Type B pancreatic cell (in vitro differentiated cells): Measurements from ENCODE around the gene NOX5. TPM values are rescaled to one million over a fixed set of nuclear protein-coding genes. Genes with fewer than 3 reads are reported as not detected.

Experiments
- DNase-seq: peaks from one replicate; pipeline ENCODE4 v3.0.0; 2021; ENCODE audit warnings: mixed read lengths; ENCODE audit not compliant: unreplicated experiment; ENCODE audit errors: extremely low spot score
- H3K27ac Mint-ChIP-seq: 2 replicates; pipeline ENCODE4 v1.8.0; 2021; ENCODE audit warnings: mild to moderate bottlenecking, mixed read lengths
- H3K27me3 Mint-ChIP-seq: 2 replicates; pipeline ENCODE4 v1.8.0; 2021; ENCODE audit warnings: mixed read lengths
- H3K36me3 Mint-ChIP-seq: 2 replicates; pipeline ENCODE4 v1.8.0; 2021; ENCODE audit warnings: mixed read lengths
- H3K4me1 Mint-ChIP-seq: one replicate; pipeline ENCODE4 v1.8.0; 2021; ENCODE audit warnings: mixed read lengths; ENCODE audit not compliant: unreplicated experiment
- H3K4me3 Mint-ChIP-seq: 2 replicates; pipeline ENCODE4 v1.8.0; 2021; ENCODE audit warnings: mild to moderate bottlenecking, mixed read lengths
- H3K9me3 Mint-ChIP-seq: 2 replicates; pipeline ENCODE4 v1.8.0; 2021; ENCODE audit warnings: mixed read lengths
- total RNA-seq: library from RNA; stranded (reverse); gene quantifications from 2 replicates; pipeline ENCODE4 v1.2.1, GENCODE V29; 2021; ENCODE audit warnings: low replicate concordance
- TF ChIP-seq, protein P1 (sequence below): fragments of 200-600 bp; sonication (generic); conservative IDR thresholded peaks from 2 replicates; pipeline ENCODE4 v1.5.0; 2021; ENCODE audit warnings: antibody characterized with exemption, mild to moderate bottlenecking

The NOX5 gene
- total RNA-seq, 1 donor from 2014 or later: not detected

DNA sequence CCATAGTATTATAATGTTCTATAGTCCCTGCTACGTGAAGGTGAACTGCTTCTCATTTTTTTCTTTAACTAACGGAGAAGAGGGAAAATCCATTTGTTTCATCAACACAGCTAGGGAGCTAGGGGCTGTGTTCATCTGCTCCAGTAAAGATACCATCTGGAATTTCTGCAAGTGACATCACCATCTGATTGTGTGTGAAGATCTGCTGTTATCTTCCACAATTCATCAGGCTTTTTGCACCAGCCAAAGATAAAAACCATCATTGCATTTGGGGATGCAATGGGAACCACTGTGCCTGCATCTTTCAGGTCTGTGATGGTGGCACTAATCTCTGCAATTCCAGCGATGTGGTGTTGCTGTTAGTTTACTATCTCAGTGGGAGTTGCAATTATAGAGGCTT lies 35.5 kb upstream of the NOX5 start:
- peaks cover 3% of the 10 kb centered on the region for H3K4me1 Mint-ChIP-seq
- DNase-seq: no peak
- no peaks in the 10 kb centered on the region for H3K36me3 Mint-ChIP-seq
- peaks cover 4% of the 10 kb centered on the region for H3K27me3 Mint-ChIP-seq
- peaks cover 5% of the 10 kb centered on the region for H3K9me3 Mint-ChIP-seq
- no peak overlapping the region for H3K4me3 Mint-ChIP-seq
- no peak overlapping the region for H3K27ac Mint-ChIP-seq
- TF ChIP-seq, protein P1, sequence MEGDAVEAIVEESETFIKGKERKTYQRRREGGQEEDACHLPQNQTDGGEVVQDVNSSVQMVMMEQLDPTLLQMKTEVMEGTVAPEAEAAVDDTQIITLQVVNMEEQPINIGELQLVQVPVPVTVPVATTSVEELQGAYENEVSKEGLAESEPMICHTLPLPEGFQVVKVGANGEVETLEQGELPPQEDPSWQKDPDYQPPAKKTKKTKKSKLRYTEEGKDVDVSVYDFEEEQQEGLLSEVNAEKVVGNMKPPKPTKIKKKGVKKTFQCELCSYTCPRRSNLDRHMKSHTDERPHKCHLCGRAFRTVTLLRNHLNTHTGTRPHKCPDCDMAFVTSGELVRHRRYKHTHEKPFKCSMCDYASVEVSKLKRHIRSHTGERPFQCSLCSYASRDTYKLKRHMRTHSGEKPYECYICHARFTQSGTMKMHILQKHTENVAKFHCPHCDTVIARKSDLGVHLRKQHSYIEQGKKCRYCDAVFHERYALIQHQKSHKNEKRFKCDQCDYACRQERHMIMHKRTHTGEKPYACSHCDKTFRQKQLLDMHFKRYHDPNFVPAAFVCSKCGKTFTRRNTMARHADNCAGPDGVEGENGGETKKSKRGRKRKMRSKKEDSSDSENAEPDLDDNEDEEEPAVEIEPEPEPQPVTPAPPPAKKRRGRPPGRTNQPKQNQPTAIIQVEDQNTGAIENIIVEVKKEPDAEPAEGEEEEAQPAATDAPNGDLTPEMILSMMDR: no peak

DNA sequence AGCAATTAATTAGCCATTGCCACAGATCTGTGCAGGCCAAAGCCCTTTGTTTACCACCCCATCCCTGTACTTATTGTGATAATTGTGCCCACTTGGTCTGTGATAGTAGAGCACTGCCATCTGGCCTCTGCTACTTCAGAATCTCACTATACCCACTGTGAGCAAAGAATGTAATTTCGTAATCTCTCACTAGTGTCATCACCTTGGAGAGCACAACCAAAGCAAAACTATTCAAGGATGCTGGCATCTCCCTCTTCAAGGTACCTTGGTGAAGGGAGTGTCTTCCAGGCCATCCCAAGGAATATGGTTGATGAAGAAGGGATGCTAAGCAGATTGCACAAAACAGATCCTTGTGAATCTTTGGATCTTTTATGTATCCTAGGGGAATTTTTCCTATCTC lies 34.7 kb upstream of the NOX5 start:
- no peak overlapping the region for H3K4me3 Mint-ChIP-seq
- peaks cover 5% of the 10 kb centered on the region for H3K9me3 Mint-ChIP-seq
- DNase-seq: no peak
- H3K4me1 Mint-ChIP-seq: peaks cover 11% of the 10 kb centered on the region
- peaks cover 4% of the 10 kb centered on the region for H3K27me3 Mint-ChIP-seq
- H3K27ac Mint-ChIP-seq: no peak overlapping the region
- TF ChIP-seq, protein P1: no peak
- H3K36me3 Mint-ChIP-seq: no peaks in the 10 kb centered on the region

DNA sequence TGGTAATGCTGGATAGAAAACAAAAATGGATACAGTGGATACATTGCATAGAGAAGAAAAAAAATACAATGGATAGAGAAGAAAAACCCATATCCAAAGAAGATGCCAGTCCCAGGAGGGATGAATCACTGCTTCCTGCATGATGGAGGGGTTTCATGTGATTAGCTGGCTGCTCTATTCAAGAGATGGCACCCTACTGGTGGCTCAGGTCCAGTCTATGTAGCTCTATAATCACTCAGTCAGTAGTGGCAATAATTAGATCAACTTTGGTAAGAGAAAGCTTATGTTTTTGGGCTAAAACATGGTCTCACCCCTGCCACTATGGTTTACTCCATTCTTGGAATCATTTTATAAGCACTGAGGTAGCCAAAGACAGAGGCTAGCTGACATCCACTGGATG lies 33.7 kb upstream of the NOX5 start:
- Mint-ChIP-seq H3K9me3 (peaks cover 5% of the 10 kb centered on the region), H3K27ac (no peak overlapping the region), H3K36me3 (no peaks in the 10 kb centered on the region), H3K4me1 (peaks cover 11% of the 10 kb centered on the region), H3K27me3 (peaks cover 4% of the 10 kb centered on the region), H3K4me3 (no peak overlapping the region)
- no peak for DNase-seq
- TF ChIP-seq, protein P1: no peak

DNA sequence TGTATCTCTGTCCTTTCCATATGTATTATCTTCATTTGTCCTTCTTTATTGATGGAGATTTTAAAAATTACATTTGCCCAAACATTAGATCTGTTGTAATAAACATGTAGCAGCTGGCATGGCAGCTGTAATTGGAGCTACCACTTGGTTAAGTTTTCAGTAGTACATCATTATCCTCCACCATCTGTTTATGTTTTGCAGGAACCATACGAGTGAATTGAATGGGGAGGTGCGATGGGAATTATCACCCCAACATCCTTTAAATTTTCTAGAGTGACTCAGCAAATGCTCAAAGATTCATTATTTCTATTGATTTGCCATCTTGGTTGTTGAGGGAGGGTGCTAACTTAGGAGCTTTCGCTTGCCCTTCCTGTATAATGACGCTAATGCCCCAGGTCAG lies 32.6 kb upstream of the NOX5 start:
- TF ChIP-seq, protein P1: no peak
- peaks cover 5% of the 10 kb centered on the region for H3K9me3 Mint-ChIP-seq
- H3K27me3 Mint-ChIP-seq: peaks cover 4% of the 10 kb centered on the region
- no peak for DNase-seq
- H3K4me3 Mint-ChIP-seq: no peak overlapping the region
- no peak overlapping the region for H3K27ac Mint-ChIP-seq
- no peaks in the 10 kb centered on the region for H3K36me3 Mint-ChIP-seq
- peaks cover 11% of the 10 kb centered on the region for H3K4me1 Mint-ChIP-seq

DNA sequence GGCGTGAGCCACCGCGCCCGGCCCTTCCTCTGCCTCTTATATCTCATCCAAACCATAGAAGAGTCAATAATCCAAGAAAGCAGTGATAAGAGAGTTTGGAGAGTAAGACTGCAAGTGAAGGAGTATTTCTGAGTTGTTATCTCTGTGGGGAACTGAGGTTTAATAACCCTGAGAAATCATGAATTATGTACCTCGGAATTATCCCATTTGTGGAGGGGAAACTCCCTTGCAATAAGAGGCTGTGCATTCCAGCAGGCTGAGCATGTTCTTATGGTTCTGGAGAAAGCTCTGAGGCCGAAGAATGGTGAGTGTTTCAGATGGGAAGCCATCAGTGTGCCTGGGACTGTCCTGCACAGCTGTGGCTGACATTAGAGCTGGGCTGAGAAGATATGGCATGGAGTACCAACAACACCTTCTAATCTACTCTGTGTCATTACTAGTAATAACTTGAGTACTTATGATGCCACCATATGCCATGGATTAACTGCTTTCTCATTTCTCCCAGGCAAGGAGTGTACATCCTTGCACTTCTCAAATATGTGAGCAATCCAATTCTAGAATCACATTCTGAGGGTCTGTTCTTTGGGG lies 31.4 kb upstream of the NOX5 start:
- Mint-ChIP-seq H3K4me1 (peaks cover 11% of the 10 kb centered on the region), H3K27ac (no peak overlapping the region), H3K9me3 (no peaks in the 10 kb centered on the region), H3K36me3 (no peaks in the 10 kb centered on the region), H3K27me3 (peaks cover 4% of the 10 kb centered on the region), H3K4me3 (no peak overlapping the region)
- TF ChIP-seq, protein P1: no peak
- no peak for DNase-seq
